ENCODE data around the gene SCAMP4. TPM values are rescaled to one million over a fixed set of nuclear protein-coding genes. Genes with fewer than 3 reads are reported as not detected.

Gene SCAMP4
- total and polyA plus RNA-seq, 9 of the 15 experiments (the other 6 are each of a cell fraction or from before 2014, with no cell fraction given), result 0.81 to 45.9 (median 12.8) TPM

DNA sequence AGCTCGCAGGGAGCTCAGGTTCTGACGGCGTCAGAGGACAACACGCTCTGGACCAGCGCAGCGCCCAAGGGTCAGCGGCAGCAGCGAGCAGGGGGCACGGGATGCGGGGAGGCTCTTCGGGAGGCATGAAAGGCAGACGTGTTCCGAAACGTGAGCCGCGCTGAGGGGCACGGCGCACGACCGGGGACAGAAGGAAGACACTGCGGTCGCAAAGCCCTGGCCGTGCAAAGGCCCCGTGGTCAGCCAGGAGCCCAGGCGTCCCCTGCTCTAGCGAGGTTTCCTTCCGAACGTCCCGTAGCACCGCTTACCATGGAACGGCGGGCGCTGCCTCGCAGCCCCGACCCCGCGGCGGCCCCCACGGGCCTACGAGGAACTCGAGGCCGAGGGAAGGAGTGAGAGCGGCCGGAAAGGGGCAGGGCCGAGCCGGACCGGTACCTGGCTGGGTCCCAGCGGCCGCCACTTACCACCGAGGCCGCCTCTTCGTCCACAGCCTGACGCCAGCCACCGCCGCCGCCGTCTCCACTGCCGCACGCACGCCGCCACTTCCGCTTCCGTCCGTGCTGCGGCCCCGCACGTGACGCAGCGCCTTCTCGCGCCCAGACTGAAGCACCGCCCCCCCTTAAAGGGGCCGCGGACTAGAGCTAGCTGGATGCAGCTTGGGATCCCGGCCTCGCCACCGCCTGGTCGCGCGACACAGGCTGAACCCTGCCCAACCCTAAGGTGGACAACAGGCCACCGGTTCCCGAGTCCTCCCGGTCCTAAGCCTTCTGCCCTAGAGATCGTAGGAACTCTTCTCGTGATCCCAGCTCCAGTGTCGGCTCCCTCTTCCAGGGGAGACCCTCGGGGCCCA lies 29.3 kb upstream of the SCAMP4 start (continued):
- TF ChIP-seq, protein P1, sequence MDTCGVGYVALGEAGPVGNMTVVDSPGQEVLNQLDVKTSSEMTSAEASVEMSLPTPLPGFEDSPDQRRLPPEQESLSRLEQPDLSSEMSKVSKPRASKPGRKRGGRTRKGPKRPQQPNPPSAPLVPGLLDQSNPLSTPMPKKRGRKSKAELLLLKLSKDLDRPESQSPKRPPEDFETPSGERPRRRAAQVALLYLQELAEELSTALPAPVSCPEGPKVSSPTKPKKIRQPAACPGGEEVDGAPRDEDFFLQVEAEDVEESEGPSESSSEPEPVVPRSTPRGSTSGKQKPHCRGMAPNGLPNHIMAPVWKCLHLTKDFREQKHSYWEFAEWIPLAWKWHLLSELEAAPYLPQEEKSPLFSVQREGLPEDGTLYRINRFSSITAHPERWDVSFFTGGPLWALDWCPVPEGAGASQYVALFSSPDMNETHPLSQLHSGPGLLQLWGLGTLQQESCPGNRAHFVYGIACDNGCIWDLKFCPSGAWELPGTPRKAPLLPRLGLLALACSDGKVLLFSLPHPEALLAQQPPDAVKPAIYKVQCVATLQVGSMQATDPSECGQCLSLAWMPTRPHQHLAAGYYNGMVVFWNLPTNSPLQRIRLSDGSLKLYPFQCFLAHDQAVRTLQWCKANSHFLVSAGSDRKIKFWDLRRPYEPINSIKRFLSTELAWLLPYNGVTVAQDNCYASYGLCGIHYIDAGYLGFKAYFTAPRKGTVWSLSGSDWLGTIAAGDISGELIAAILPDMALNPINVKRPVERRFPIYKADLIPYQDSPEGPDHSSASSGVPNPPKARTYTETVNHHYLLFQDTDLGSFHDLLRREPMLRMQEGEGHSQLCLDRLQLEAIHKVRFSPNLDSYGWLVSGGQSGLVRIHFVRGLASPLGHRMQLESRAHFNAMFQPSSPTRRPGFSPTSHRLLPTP (IDR thresholded peaks at IDR 0.05; ENCODE audit: borderline replicate concordance, extremely low read depth, insufficient read length), result no peak
- TF ChIP-seq, protein P2, sequence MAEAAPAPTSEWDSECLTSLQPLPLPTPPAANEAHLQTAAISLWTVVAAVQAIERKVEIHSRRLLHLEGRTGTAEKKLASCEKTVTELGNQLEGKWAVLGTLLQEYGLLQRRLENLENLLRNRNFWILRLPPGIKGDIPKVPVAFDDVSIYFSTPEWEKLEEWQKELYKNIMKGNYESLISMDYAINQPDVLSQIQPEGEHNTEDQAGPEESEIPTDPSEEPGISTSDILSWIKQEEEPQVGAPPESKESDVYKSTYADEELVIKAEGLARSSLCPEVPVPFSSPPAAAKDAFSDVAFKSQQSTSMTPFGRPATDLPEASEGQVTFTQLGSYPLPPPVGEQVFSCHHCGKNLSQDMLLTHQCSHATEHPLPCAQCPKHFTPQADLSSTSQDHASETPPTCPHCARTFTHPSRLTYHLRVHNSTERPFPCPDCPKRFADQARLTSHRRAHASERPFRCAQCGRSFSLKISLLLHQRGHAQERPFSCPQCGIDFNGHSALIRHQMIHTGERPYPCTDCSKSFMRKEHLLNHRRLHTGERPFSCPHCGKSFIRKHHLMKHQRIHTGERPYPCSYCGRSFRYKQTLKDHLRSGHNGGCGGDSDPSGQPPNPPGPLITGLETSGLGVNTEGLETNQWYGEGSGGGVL (CRISPR knock-in tag; IDR thresholded peaks at IDR 0.05), result no peak
- TF ChIP-seq ZFP30 (CRISPR knock-in tag; IDR thresholded peaks at IDR 0.05; ENCODE audit: borderline replicate concordance), result no peak
- peak; percentile 96 for TF ChIP-seq RBFOX2 (IDR thresholded peaks at IDR 0.05; ENCODE audit: low read depth, low read length)
- TF ChIP-seq SMAD3 (CRISPR knock-in tag; conservative IDR thresholded peaks at IDR 0.05), result no peak
- TF ChIP-seq, protein P3, sequence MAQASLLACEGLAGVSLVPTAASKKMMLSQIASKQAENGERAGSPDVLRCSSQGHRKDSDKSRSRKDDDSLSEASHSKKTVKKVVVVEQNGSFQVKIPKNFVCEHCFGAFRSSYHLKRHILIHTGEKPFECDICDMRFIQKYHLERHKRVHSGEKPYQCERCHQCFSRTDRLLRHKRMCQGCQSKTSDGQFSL (CRISPR knock-in tag; IDR thresholded peaks at IDR 0.05), result peak; percentile 46; the same call in 1 of the 2 replicates
- TF ChIP-seq, protein P3 (tag; IDR thresholded peaks at IDR 0.05), result no peak; a peak in 1 of 4 replicates
- TF ChIP-seq L3MBTL2 (IDR thresholded peaks at IDR 0.05), result peak; percentile 93
- no peak for TF ChIP-seq ZNF589 (CRISPR knock-in tag; IDR thresholded peaks at IDR 0.05; ENCODE audit: low read depth)
- TF ChIP-seq CHCHD3 (CRISPR knock-in tag; IDR thresholded peaks at IDR 0.05), result no peak
- TF ChIP-seq SIRT6 (IDR thresholded peaks at IDR 0.05; ENCODE audit: low read depth, low read length), result no peak
- 0 out of 2 replicates have a peak, but pooled peaks have one; percentile 10 for TF ChIP-seq SAFB (IDR thresholded peaks at IDR 0.05; ENCODE audit: borderline replicate concordance, low read depth, low read length)
- TF ChIP-seq, protein P4, sequence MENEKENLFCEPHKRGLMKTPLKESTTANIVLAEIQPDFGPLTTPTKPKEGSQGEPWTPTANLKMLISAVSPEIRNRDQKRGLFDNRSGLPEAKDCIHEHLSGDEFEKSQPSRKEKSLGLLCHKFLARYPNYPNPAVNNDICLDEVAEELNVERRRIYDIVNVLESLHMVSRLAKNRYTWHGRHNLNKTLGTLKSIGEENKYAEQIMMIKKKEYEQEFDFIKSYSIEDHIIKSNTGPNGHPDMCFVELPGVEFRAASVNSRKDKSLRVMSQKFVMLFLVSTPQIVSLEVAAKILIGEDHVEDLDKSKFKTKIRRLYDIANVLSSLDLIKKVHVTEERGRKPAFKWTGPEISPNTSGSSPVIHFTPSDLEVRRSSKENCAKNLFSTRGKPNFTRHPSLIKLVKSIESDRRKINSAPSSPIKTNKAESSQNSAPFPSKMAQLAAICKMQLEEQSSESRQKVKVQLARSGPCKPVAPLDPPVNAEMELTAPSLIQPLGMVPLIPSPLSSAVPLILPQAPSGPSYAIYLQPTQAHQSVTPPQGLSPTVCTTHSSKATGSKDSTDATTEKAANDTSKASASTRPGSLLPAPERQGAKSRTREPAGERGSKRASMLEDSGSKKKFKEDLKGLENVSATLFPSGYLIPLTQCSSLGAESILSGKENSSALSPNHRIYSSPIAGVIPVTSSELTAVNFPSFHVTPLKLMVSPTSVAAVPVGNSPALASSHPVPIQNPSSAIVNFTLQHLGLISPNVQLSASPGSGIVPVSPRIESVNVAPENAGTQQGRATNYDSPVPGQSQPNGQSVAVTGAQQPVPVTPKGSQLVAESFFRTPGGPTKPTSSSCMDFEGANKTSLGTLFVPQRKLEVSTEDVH (IDR thresholded peaks at IDR 0.05; ENCODE audit: low read depth, partially characterized antibody), result peak; percentile 95
- no peak for TF ChIP-seq KDM1A (IDR thresholded peaks at IDR 0.05)
- no peak for TF ChIP-seq KAT8 (IDR thresholded peaks at IDR 0.05; ENCODE audit: low read depth)
- peak; percentile 98 for TF ChIP-seq CCNT2 (IDR thresholded peaks at IDR 0.05; ENCODE audit: borderline replicate concordance, extremely low read depth, insufficient read length, low read depth, low read length)
- no peak for TF ChIP-seq IFI16 (CRISPR knock-in tag; IDR thresholded peaks at IDR 0.05)

Data from K562 (cell line).